DMS79 (cell line): ENCODE results near the gene NSMCE1.
"Not testable (repeated sequence)": the region's sequence is repeated elsewhere in the genome, so short reads cannot be mapped to it uniquely, and the experiment has no call there.

Experiments used
- DNase-seq: peaks from one replicate; lab custom pipeline; 2025; lab: John Stamatoyannopoulos, UW

Gene NSMCE1

DNA sequence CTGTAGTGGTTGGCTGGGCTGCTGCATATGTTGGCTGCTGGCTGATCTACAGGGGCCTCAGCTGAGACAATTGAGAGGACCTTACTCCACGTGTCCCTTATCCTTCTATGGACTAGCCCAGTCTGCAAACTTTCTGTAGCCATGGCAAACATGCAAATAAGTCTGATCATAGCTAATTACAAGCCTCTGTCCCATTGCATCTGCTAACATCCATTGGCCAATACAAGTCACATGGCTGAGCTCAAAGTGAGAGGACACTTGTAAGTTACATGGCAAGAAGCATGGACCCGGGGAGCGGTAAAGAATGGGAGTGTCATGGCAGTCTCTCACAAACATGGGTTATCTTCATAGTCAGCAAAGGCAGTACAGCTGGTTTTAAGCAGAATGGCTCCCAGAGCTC lies 33.6 kb upstream of the NSMCE1 start:
- no peak for DNase-seq

- no peak for DNase-seq
Measured at GRCh38 chr16:27301236-27301861, 32.8 kb upstream of the NSMCE1 start.

DNA sequence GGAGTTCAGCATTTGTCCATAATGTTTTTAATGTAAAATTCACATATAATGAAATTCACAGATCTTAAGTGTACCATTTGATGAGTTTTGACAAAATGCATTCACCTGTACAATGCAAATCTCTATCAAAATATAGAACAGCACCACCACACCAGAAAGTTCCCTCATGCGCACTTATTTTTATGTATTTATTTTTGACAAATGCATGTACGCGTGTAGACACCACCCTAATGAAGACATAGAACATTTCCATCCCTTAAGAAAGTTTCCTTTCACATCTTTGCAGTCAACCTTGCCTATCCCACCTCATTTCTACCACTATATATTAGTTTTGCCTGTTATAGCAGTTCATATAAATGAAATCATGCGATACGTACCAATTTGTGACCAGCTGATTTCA lies 29.6 kb upstream of the NSMCE1 start:
- DNase-seq, result no peak

DNA sequence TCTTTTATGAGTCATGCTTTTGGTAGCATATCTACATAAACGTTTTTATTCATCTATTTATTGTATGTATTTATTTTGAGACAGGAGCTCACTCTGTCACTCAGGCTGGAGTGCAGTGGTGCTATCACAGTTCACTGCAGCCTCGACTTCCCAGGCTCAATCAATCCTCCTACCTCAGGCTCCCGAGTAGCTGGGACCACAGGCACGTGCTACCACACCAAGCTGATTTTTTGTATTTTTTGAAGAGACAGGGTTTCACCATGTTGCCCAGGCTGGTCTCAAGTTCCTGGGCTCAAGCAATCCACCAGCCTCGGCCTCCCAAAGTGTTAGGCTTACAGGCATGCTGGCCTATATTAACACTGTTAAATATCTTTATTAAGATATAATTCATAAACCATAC lies 24.8 kb upstream of the NSMCE1 start:
- DNase-seq, result no peak

- DNase-seq, result no peak
Measured at GRCh38 chr16:27291722-27292240, 23.2 kb upstream of the NSMCE1 start.

- DNase-seq, result no peak
Measured at GRCh38 chr16:27291106-27291505, 22.5 kb upstream of the NSMCE1 start.

DNA sequence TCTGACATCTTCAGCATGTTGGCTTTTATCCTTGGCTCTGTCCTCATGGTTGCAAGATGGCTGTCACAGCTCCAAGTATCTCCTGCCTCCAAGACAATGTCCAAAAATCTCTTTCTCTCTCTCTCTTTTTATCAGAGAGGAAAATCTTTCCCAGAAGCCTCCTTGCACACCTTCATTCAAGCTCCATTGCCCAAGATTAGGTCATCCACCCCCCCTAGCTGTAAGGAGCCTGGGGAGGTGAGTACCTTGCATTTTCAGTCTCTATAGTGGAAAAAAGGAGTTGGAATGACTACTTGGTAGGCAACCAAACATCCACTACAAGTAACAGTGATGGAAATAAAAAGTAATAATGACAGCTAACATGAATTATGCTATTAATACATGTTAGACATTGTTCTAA lies 22.0 kb upstream of the NSMCE1 start:
- DNase-seq, result no peak

DNA sequence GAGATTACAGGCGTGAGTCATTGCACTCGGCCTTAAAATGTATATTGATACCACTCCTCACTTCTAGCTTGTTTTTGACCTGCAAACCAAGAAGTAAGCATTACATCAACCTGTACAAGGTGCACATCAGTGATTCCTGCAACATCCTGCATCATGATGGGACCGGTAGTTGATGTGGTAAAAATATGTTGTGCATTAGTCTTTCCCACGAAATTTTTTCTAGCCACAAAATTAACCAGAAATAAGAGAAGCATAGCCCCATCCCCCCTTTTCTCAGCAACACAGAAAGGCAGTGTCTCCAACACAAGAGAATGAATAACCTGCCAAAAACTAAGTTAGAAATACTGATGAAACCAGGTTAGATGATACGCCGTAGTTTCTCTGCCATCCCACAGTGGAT lies 21.1 kb upstream of the NSMCE1 start:
- no peak for DNase-seq

DNA sequence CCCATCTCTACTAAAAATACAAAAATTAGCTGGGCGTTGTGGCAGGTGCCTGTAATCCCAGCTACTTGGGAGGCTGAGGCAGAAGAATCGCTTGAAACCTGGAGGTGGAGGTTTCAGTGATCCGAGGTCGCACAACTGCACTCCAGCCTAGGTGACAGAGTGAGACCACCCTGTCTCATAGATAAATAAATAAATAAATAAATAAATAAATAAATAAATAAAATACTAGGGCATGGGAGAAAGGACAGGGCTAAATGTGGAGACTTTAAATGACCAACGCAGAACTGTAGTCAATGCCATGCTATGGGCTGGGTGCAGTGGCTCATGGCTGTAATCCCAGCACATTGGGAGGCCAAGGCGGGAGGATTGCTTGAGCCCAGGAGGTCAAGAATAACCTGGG lies 19.7 kb upstream of the NSMCE1 start:
- DNase-seq, result not testable (repeated sequence)

DNA sequence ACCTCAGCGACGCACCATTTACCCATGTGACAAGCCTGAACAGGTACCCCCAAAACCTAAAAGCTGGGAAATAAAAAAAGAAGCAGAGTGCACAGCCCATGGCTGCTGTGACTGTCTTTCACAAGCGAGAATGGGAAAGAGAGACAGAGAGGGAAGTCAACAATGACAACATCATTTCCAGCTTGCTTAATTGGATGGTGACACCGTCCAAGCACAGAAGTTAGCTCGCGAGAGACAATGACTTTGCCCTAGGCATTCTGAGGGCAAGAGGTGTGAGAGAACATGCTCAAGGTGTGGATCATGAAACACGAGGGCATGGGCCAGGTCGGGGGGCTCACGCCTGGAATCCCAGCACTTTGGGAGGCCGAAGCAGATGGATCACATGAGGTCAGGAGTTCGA lies 19.3 kb upstream of the NSMCE1 start:
- DNase-seq, result no peak

GRCh38 chr16:27287051-27287811 lies 18.7 kb upstream of the NSMCE1 start:
- no peak for DNase-seq

DNA sequence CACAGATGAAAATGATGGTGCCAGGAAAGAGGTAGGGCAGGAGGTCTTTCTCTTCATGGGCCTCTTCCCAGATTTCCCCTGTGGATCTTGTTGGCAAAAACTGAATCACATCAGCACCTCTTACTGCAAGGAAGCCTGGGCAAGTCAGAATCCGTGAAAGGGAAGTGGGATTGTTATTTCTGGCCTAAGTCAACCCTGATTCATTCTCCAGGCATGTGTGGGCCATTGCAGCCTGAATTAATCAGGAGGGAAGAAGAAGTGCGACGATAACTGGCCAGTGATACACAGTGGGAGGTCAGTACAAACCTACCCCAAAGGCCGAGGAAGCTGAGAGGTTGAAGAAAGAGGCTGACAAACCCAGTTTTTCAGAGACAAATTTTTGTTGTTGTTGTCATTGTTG lies 17.9 kb upstream of the NSMCE1 start:
- no peak for DNase-seq

GRCh38 chr16:27285676-27286196 lies 17.2 kb upstream of the NSMCE1 start:
- DNase-seq, result no peak

GRCh38 chr16:27284865-27285675 lies 16.5 kb upstream of the NSMCE1 start:
- no peak for DNase-seq

- DNase-seq, result no peak
Measured at GRCh38 chr16:27281243-27281642, 12.7 kb upstream of the NSMCE1 start.

DNA sequence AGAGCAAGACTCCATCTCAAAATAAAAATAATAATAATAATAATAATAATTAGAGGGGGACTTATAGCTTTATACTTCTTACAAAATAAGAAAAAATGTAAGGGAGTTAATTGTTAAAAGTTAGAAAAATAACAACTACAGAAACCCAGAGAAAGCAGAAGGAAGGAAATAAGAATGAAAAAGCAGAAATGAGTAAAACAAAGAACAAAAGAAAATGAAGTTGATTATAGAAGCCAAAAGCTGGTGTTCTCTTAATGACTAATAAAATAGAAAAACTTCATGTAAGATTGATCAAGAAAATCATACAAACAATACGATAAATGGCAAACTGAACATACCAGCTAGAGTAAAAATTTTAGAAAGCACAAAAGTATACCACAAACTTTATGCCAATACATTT lies 6.8 kb upstream of the NSMCE1 start:
- no peak for DNase-seq

DNA sequence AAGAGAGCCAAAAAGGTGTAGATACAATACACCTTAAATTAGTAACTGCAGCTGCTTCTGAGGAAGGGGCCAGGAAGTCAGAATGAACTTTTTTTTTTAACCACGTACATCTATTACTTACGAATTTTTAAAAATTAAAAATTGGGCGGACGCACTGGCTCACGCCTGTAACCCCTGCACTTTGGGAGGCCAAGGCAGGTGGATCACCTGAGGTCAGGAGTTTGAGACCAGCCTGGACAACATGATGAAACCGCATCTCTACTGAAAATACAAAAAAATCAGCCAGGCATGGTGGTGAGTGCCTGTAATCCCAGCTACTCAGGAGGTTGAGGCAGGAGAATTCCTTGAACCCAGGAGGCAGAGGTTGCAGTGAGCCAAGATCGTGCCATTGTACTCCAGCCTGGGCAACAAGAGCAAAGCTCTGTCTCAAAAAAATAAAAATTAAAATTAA lies 5.9 kb upstream of the NSMCE1 start:
- not testable (repeated sequence) for DNase-seq

GRCh38 chr16:27273670-27274423 lies 5.3 kb upstream of the NSMCE1 start:
- no peak for DNase-seq

- DNase-seq, result no peak
Measured at GRCh38 chr16:27273330-27273669, 4.7 kb upstream of the NSMCE1 start.

DNA sequence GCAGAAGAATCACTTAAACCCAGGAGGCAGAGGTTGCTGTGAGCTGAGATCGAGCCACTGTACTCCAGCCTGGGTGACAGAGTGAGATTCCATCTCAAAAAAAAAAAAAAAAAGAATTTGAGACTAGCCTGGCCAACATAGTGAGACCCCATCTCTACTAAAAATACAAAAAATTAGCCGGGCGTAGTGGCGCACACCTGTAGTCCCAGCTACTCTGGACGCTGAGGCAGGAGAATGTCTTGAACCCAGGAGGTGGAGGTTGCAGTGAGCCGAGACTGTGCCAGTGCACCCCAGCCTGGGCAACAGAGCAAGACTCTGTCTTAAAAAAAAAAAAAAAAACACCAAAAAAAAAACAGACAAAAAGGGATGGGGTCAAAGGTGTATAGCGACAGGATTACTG lies 4.1 kb upstream of the NSMCE1 start:
- not testable (repeated sequence) for DNase-seq

- DNase-seq, result no peak
Measured at GRCh38 chr16:27272076-27272475, 3.5 kb upstream of the NSMCE1 start.

- DNase-seq, result no peak
Measured at GRCh38 chr16:27270349-27270748, 1.8 kb upstream of the NSMCE1 start.
